Islet precursor cell (in vitro differentiated cells): ENCODE measurements around the gene LMCD1.

ENCODE experiments used
- DNase-seq: peaks from one replicate; pipeline ENCODE4 v3.0.0-alpha.2; 2018

LMCD1 gene

GRCh38 chr3:8506571-8507061 is 5.0 kb downstream of the LMCD1 start:
- no peak for DNase-seq

GRCh38 chr3:8507496-8507895 is 5.9 kb downstream of the LMCD1 start:
- no peak for DNase-seq

GRCh38 chr3:8509961-8510360 is 8.3 kb downstream of the LMCD1 start:
- no peak for DNase-seq

GRCh38 chr3:8512234-8512633 is 10.6 kb downstream of the LMCD1 start:
- DNase-seq, result no peak

- DNase-seq, result no peak
These were observed 14.5 kb downstream of the LMCD1 start for GRCh38 chr3:8516047-8516661.

- DNase-seq, result no peak
These were observed 15.2 kb downstream of the LMCD1 start for GRCh38 chr3:8516783-8517182.

GRCh38 chr3:8517487-8517886 is 15.9 kb downstream of the LMCD1 start:
- DNase-seq, result no peak

- DNase-seq, result no peak
These were observed 16.5 kb downstream of the LMCD1 start for GRCh38 chr3:8518138-8518537.

- DNase-seq, result no peak
These were observed 17.5 kb downstream of the LMCD1 start for GRCh38 chr3:8519156-8519555.

GRCh38 chr3:8519774-8520448 is 18.3 kb downstream of the LMCD1 start:
- no peak for DNase-seq

GRCh38 chr3:8520816-8521403 is 19.3 kb downstream of the LMCD1 start:
- no peak for DNase-seq

GRCh38 chr3:8523041-8523440 is 21.4 kb downstream of the LMCD1 start:
- DNase-seq, result no peak

- no peak for DNase-seq
These were observed 22.6 kb downstream of the LMCD1 start for GRCh38 chr3:8524249-8524648.

- no peak for DNase-seq
These were observed 23.2 kb downstream of the LMCD1 start for GRCh38 chr3:8524656-8525399.

GRCh38 chr3:8525893-8526292 is 24.3 kb downstream of the LMCD1 start:
- no peak for DNase-seq

- no peak for DNase-seq
These were observed 27.6 kb downstream of the LMCD1 start for GRCh38 chr3:8529181-8529637.

- no peak for DNase-seq
These were observed 28.3 kb downstream of the LMCD1 start for GRCh38 chr3:8529738-8530525.

- no peak for DNase-seq
These were observed 29.0 kb downstream of the LMCD1 start for GRCh38 chr3:8530581-8530980.

- no peak for DNase-seq
These were observed 30.7 kb downstream of the LMCD1 start for GRCh38 chr3:8532251-8532871.

- DNase-seq, result no peak
These were observed 34.8 kb downstream of the LMCD1 start for GRCh38 chr3:8536096-8537056.

GRCh38 chr3:8537440-8537839 is 35.8 kb downstream of the LMCD1 start:
- no peak for DNase-seq
